B cell (primary cell): ENCODE results near the gene CD72. TPM values are rescaled to one million over a fixed set of nuclear protein-coding genes. Genes with fewer than 3 reads are reported as not detected.

ENCODE experiments used
- ATAC-seq: fragments of 200-7000 bp; cut with Tn5 transposase; one replicate; pipeline ENCODE4 v1.10.0; 2021; ENCODE audit warnings: low read depth, mild to moderate bottlenecking, moderate number of reproducible peaks, moderate library complexity
- CTCF ChIA-PET: fragments of 350-600 bp; sonication (Branson Sonifier 250); formaldehyde crosslinking; loops from one replicate; lab custom pipeline; 2021; ENCODE audit warnings: antibody characterized with exemption, inconsistent platforms; lab: Charles Lee
- POLR2A ChIA-PET: fragments of 350-600 bp; sonication (Branson Sonifier 250); formaldehyde crosslinking; loops from one replicate; lab custom pipeline; 2021; ENCODE audit warnings: antibody characterized with exemption; lab: Charles Lee
- DNase-seq: peaks from one replicate; pipeline ENCODE4 v3.0.0; 2013
- H2AFZ ChIP-seq: 2 replicates; pipeline ENCODE4 v1.6.1; 2012; ENCODE audit warnings: mild to moderate bottlenecking, low read depth, low read length; ENCODE audit not compliant: insufficient read depth, poor library complexity, severe bottlenecking
- H3K27ac ChIP-seq, 2 donors: 1 replicate in 1 of 2; 2 replicates in 1 of 2; pipeline ENCODE4 v1.5.1; 2012 to 2013; ENCODE audit warnings: low read length in 2 of 2, mild to moderate bottlenecking in 2 of 2, moderate library complexity in 1 of 2
- H3K27me3 ChIP-seq, 4 experiments: fragments of 200-600 bp in 1 of 4; sonication (generic) in 1 of 4; replicated peaks in 1 of 4; 1 replicate in 2 of 4; 2 replicates in 2 of 4; pipeline versions ENCODE4 v1.6.1 to v1.7.0; 2013 to 2016; ENCODE audit warnings: low read length in 3 of 4, mild to moderate bottlenecking in 2 of 4, mixed read lengths in 1 of 4, moderate library complexity in 1 of 4; ENCODE audit not compliant: insufficient read depth in 4 of 4, control insufficient read depth in 3 of 4; ENCODE audit errors: control extremely low read depth in 1 of 4
- H3K36me3 ChIP-seq, 2 experiments: replicated peaks in 1 of 2; 1 replicate in 1 of 2; 2 replicates in 1 of 2; pipeline versions ENCODE4 v1.6.1 to v1.7.1; 2013; ENCODE audit warnings: low read length in 1 of 2; ENCODE audit not compliant: insufficient read depth in 2 of 2, control insufficient read depth in 1 of 2; ENCODE audit errors: control extremely low read depth in 1 of 2, extremely low read depth in 1 of 2
- H3K4me1 ChIP-seq, 2 donors: fragments of 200-600 bp in 1 of 2; sonication (generic) in 1 of 2; 1 replicate in 1 of 2; 2 replicates in 1 of 2; pipeline versions ENCODE4 v1.5.1 to v1.6.1; 2013 to 2017; ENCODE audit warnings: low read length in 2 of 2; ENCODE audit not compliant: control insufficient read depth in 2 of 2, insufficient read depth in 2 of 2
- H3K4me2 ChIP-seq: replicated peaks from 2 replicates; pipeline ENCODE3; 2012; ENCODE audit warnings: mild to moderate bottlenecking, low read depth, low read length; ENCODE audit not compliant: poor library complexity, severe bottlenecking
- H3K4me3 ChIP-seq, 5 experiments: fragments of 200-600 bp in 1 of 5; sonication (generic) in 1 of 5; 1 replicate in 3 of 5; 2 replicates in 2 of 5; pipeline versions ENCODE4 v1.5.1 to v1.7.0; 2011 to 2016; ENCODE audit warnings: low read length in 4 of 5, mild to moderate bottlenecking in 4 of 5, low read depth in 2 of 5, control low read depth in 1 of 5, moderate library complexity in 1 of 5; ENCODE audit not compliant: insufficient read depth in 1 of 5; ENCODE audit errors: control extremely low read depth in 1 of 5, extremely low read depth in 1 of 5
- H3K79me2 ChIP-seq: fragments of 200-600 bp; sonication (generic); one replicate; pipeline ENCODE4 v1.6.0; 2016; ENCODE audit warnings: low read length; ENCODE audit not compliant: control insufficient read depth, insufficient read depth
- H3K9ac ChIP-seq: fragments of 200-600 bp; sonication (generic); 2 replicates; pipeline ENCODE4 v1.6.1; 2017; ENCODE audit warnings: mild to moderate bottlenecking, low read length, moderate library complexity
- H3K9me3 ChIP-seq, 3 donors: one replicate each; pipeline versions ENCODE4 v1.6.1 to v1.7.1; 2013; ENCODE audit warnings: low read length in 2 of 3; ENCODE audit not compliant: control insufficient read depth in 2 of 3, insufficient read depth in 1 of 3; ENCODE audit errors: control extremely low read depth in 1 of 3
- H4K20me1 ChIP-seq: 2 replicates; pipeline ENCODE4 v1.6.0; 2012; ENCODE audit warnings: mild to moderate bottlenecking, low read length; ENCODE audit not compliant: insufficient read depth, control insufficient read depth, poor library complexity, severe bottlenecking
- H3K27ac Mint-ChIP-seq: one replicate; pipeline ENCODE4 v1.8.0; 2021; ENCODE audit warnings: mixed read lengths
- H3K27me3 Mint-ChIP-seq: one replicate; pipeline ENCODE4 v1.8.0; 2021; ENCODE audit warnings: mixed read lengths
- H3K4me1 Mint-ChIP-seq: one replicate; pipeline ENCODE4 v1.8.0; 2021; ENCODE audit warnings: mixed read lengths
- H3K4me3 Mint-ChIP-seq: one replicate; pipeline ENCODE4 v1.8.0; 2021; ENCODE audit warnings: mixed read lengths
- H3K9me3 Mint-ChIP-seq: one replicate; pipeline ENCODE4 v1.8.0; 2022; ENCODE audit warnings: mixed read lengths; ENCODE audit not compliant: insufficient read depth
- EZH2 ChIP-seq: IDR thresholded peaks from 2 replicates; pipeline ENCODE4 v1.6.1; 2012; ENCODE audit warnings: borderline replicate concordance, low read depth, mild to moderate bottlenecking, moderate library complexity, low read length; ENCODE audit not compliant: insufficient read depth, poor library complexity, severe bottlenecking
- WGBS: methylation state at CpG from one replicate; pipeline ENCODE4 v1.1.5; 2013; ENCODE audit warnings: missing lambda C conversion rate; ENCODE audit not compliant: insufficient coverage; 5-methylcytosine and 5-hydroxymethylcytosine counted together
- intact Hi-C: fragments of 100-400 bp; cut with micrococcal nuclease; formaldehyde crosslinking; loops from one replicate; pipeline ENCODE4 v1.10.0; 2022
- polyA plus RNA-seq: library from polyadenylated mRNA; depleted of rRNA; stranded (reverse); fragments of >200 nt; gene quantifications from 2 replicates; pipeline ENCODE4 v1.2.3, GENCODE V29; 2012
- total RNA-seq, 2 donors: library from RNA; stranded (reverse); fragments of 120-200 nt in 1 of 2; gene quantifications; 1 replicate in 1 of 2; 2 replicates in 1 of 2; pipeline versions ENCODE4 v1.2.3 to v1.2.4, GENCODE V29; 2013 to 2022
- TF ChIP-seq, protein P1 (sequence below): fragments of 200-600 bp; IDR thresholded peaks from one replicate; pipeline ENCODE4 v1.8.0; 2022; ENCODE audit warnings: antibody characterized with exemption, mild to moderate bottlenecking

Gene CD72
- total and polyA plus RNA-seq, 2 donors (not counting 1 experiment from before 2014, with no cell fraction given), result 94.6 to 436 TPM

DNA sequence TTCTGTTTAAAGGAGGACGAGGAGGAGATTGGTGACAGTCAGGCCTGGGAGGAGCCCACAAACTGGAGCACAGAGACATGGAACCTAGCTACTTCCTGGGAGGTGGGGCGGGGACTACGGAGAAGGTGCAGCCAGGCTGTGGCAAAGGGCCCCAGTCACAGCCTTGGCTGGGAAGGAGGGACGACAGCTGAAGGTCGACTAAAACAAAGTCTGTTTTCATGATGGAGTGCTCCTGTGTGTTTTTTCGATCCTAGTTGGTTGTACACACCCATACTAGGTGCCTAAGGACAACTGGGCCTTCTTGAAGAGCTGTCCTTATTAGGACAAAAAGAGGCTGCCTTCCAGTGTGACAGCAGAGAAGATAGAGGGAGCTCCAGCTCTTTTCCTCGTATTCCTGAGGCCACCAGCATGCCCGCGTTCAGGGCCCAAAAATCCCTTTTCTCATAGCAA, 42.8 kb upstream of the CD72 start:
- H3K4me1 Mint-ChIP-seq, result peaks cover 78% of the 10 kb centered on the region
- peaks cover 0 to 14% of the 10 kb centered on the region in 2 experiments for H3K36me3 ChIP-seq
- peaks cover 0 to 3% (median 0%) of the 10 kb centered on the region in 3 donors for H3K9me3 ChIP-seq
- no peak overlapping the region for H3K4me2 ChIP-seq
- H3K27ac ChIP-seq, result peak overlapping the region in 1 of 2 donors; percentile 69
- no peak for DNase-seq
- peaks cover 22% of the 10 kb centered on the region for H3K79me2 ChIP-seq
- no peak overlapping the region for H3K4me3 ChIP-seq
- peak overlapping the region; percentile 70 for H3K27ac Mint-ChIP-seq
- 91% methylated on average over 5 of the region's 9 CpGs for WGBS
- no peaks in the 10 kb centered on the region for H4K20me1 ChIP-seq
- no peaks in the 10 kb centered on the region for H3K27me3 ChIP-seq
- no peak overlapping the region for H2AFZ ChIP-seq
- ATAC-seq, result no peak
- H3K4me1 ChIP-seq, result peaks cover 51 to 79% of the 10 kb centered on the region in 2 donors
- no peak overlapping the region for H3K9ac ChIP-seq
- intact Hi-C loops, result no loop called here
- H3K27me3 Mint-ChIP-seq, result no peaks in the 10 kb centered on the region
- no peaks in the 10 kb centered on the region for H3K9me3 Mint-ChIP-seq
- no peak for TF ChIP-seq EZH2
- TF ChIP-seq, protein P1, sequence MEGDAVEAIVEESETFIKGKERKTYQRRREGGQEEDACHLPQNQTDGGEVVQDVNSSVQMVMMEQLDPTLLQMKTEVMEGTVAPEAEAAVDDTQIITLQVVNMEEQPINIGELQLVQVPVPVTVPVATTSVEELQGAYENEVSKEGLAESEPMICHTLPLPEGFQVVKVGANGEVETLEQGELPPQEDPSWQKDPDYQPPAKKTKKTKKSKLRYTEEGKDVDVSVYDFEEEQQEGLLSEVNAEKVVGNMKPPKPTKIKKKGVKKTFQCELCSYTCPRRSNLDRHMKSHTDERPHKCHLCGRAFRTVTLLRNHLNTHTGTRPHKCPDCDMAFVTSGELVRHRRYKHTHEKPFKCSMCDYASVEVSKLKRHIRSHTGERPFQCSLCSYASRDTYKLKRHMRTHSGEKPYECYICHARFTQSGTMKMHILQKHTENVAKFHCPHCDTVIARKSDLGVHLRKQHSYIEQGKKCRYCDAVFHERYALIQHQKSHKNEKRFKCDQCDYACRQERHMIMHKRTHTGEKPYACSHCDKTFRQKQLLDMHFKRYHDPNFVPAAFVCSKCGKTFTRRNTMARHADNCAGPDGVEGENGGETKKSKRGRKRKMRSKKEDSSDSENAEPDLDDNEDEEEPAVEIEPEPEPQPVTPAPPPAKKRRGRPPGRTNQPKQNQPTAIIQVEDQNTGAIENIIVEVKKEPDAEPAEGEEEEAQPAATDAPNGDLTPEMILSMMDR, result no peak
- POLR2A ChIA-PET, result interaction anchor here (1.0 to 2.0 kb wide), 3 partner anchors 18 to 59 kb away, joined by 3 to 8 read pairs (median 3); no protein-coding TSS in a partner anchor
- CTCF ChIA-PET, result interaction anchor here (0.9 to 15.0 kb wide), 12 partner anchors 8 to 221 kb away, joined by 3 to 268 read pairs (median 6); partner anchors contain the start of genes CD72 and SIT1
- H3K4me3 Mint-ChIP-seq, result peak overlapping the region; percentile 94

DNA sequence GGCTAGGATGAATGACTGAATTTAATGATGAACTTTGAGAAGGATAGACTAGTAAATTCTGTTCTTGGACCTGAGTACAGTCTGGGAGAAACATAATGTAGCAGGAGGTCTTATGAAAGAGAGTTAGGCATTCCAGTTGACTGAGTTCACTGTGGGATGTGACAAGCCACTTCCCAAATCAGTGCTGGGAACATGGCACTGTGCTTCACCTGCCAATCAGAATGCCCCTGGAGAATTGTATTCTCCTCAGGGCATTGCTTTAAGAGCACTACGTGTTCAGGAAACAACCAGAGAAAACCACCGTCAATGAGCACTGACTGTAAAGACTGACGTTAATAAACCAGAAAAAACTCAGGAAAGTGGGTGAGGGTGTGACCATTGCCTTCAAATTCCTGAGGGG, 41.1 kb upstream of the CD72 start:
- H3K27ac ChIP-seq, result peak overlapping the region; percentile 99 to 100
- peak overlapping the region; percentile 94 for H3K4me3 Mint-ChIP-seq
- H3K4me2 ChIP-seq, result peak overlapping the region; percentile 91
- H3K9ac ChIP-seq, result peak overlapping the region; percentile 84
- H3K79me2 ChIP-seq, result peaks cover 22% of the 10 kb centered on the region
- H3K4me1 Mint-ChIP-seq, result peaks cover 76% of the 10 kb centered on the region
- H3K27me3 Mint-ChIP-seq, result no peaks in the 10 kb centered on the region
- ATAC-seq (no peak), DNase-seq (peak; percentile 48)
- H3K9me3 ChIP-seq, result peaks cover 0 to 3% (median 0%) of the 10 kb centered on the region in 3 donors
- no peaks in the 10 kb centered on the region for H4K20me1 ChIP-seq
- TF ChIP-seq EZH2, result no peak
- TF ChIP-seq, protein P1, result no peak
- H3K9me3 Mint-ChIP-seq, result no peaks in the 10 kb centered on the region
- intact Hi-C loops, result loop anchor here (1.0 to 5.0 kb wide), 4 partner anchors 31 to 542 kb away; partner anchors contain the start of genes ATOSB, FAM221B and TMEM8B
- peaks cover 0 to 14% of the 10 kb centered on the region in 2 experiments for H3K36me3 ChIP-seq
- ChIA-PET POLR2A (interaction anchor here (0.6 to 4.6 kb wide), 10 partner anchors 11 to 98 kb away, joined by 4 to 62 read pairs (median 14); partner anchors contain the start of genes CD72, CREB3, SIT1 and TESK1), CTCF (interaction anchor here (0.8 to 15.0 kb wide), 20 partner anchors 8 to 223 kb away, joined by 3 to 268 read pairs (median 9); partner anchors contain the start of genes CA9, CD72, CREB3 and SIT1)
- H2AFZ ChIP-seq, result no peak overlapping the region
- peak overlapping the region; percentile 84 to 93 (median 87) for H3K4me3 ChIP-seq
- H3K27ac Mint-ChIP-seq, result peak overlapping the region; percentile 97
- WGBS, result 0% methylated on average over 3 of the region's 3 CpGs
- H3K4me1 ChIP-seq, result peaks cover 42 to 67% of the 10 kb centered on the region in 2 donors
- H3K27me3 ChIP-seq, result no peaks in the 10 kb centered on the region
